Hematopoietic multipotent progenitor cell treated with erythropoietin and hydrocortisone succinate and interleukin-3 and kit ligand, for 6 days (in vitro differentiated cells): ENCODE results near the gene RASSF7.
A peak's percentile ranks its signal among the peaks of the same experiment; 100 is the strongest.
"Not testable (repeated sequence)": the region's sequence is repeated elsewhere in the genome, so short reads cannot be mapped to it uniquely, and the experiment has no call there.

Experiments
- DNase-seq: peaks from one replicate; pipeline ENCODE4 v3.0.0-alpha.2; 2015

Gene RASSF7

DNA sequence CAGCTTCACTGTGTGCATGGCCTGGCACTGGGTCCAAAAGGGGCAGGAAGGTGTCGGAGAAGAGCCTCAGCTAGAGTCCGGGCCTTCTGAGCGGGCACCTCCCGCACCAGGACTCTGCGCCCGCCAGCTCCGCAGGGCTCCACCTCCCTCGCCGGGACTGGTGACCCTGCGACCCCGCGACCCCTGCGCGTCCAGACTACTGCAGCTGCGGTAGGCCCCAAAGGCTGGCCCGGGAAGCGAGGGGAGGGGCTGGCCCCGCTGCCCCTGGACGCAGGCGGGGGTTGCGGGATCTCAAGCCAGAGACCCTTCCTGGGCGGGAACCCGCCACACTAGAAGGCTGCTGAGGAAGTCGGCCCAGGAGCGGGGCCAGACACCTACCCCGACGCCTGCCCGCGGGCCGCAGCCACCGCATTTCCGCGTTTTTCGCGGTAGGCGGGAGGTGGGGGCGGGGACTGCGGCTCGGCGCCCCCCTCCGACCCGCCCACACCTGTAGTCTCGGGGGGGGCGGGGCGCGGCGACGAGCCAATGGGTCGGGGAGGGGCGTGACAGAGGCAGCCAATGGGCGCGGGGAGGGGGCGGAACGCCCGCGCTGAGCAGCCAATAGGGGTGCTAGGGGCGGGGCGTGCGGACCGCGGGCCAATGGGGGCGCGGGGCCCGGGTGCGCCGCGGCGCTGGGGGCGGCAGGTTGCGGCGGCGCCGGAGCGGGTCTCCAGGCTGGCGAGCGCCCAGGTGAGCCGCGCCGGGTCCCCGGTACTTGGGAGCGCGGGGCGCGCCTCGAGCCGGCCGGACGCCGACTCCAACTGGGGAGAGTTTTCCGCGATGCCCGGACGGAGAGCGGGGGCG lies at the start of gene RASSF7, which contains the start of gene LMNTD2:
Gene RASSF7 (plus strand): TSS at position 666 of the 843 bp plus-strand sequence. CDS start 799 bp downstream, outside the sequence.
Gene LMNTD2 (minus strand): TSS at position 434 of the 843 bp plus-strand sequence. CDS start 22 bp downstream, at position 412.
- DNase-seq: peak; percentile 95

DNA sequence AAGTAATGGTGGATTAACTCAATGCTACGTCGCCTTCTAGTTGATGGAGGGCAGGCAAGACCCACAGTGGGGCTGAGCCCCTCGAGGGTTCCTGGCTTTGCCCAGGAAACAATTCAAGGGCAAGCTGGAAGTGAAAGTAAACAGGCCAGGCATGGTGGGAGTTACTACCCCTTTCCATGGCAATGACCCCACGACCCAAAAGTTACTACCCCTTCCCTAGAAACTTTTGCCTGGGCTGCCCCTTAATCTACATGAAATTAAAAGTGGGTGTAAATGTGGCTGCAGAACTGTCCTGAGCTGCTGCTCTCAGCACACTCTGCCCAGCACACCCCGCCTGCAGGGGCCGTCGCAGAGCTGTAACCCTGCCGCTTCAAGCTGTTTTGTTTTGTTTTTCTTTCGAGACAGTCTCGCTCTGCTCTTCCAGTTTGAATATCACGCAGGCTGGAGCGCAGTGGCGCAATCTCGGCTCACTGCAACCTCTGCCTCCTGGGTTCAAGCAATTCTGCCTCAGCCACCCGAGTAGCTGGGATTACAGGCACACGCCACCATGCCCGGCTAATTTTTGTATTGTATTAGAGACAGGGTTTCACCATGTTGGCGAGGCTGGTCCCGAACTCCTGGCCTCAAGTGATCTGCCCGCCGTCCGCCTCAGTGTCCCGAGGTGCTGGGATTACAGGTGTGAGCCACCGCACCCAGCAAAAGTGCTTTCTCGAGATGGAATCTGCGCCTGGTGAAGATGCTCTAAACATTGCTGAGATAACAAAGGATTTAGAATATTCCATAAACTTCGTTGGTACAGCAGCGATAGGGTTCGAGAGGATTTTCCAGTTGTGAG lies 47.8 kb upstream of the RASSF7 start:
- no peak for DNase-seq

- DNase-seq: no peak
Measured at GRCh38 chr11:514606-515005, 46.2 kb upstream of the RASSF7 start.

DNA sequence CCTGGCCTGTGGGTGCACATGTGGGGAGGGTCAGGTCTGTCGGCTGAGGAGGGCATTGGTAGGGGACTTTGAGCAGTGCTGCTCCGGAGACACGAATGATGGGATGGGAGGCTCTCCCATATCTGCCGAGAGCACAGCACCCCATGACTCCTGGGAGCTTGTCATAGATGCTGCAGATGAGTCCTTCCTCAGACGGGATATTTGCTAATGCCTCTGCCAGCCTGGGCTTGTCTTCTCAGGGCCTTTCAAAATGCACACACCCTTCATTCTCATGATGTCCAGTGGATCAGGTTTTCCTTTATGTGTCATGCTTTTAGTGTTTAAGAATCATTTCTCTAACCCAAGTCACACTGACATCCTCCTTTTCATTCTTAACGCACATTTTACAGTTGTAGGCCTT lies 45.6 kb upstream of the RASSF7 start:
- DNase-seq: no peak

- no peak for DNase-seq
Measured at GRCh38 chr11:516400-516799, 44.4 kb upstream of the RASSF7 start.

- DNase-seq: not testable (repeated sequence)
Measured at GRCh38 chr11:516918-517685, 43.7 kb upstream of the RASSF7 start.

- DNase-seq: peak; percentile 90
Measured at GRCh38 chr11:518463-519202, 42.1 kb upstream of the RASSF7 start.

GRCh38 chr11:520428-521176 lies 40.2 kb upstream of the RASSF7 start:
- DNase-seq: no peak

DNA sequence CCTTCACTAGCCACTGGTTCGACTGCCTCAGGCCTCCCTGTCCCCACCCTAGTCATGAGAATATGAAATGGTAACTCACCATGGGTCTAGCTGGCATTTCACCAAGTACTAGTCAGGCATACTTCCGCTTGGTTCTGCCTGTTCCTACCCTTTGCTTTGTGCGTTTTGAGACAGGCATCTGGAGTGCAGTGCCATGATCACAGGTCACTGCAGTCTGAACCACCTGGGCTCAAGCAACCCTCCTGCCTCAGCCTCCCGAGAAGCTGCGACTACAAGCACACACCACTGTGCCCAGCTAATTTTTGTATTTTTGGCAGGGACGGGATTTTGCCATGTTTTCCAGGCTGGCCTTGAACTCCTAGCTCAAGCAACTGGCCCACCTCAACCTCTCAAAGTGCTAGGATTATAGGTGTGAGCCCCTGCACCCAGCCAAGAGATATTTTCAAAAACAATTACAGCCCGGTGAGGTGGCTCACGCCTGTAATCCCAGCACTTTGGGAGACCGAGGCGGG lies 39.5 kb upstream of the RASSF7 start:
- DNase-seq: peak; percentile 22

DNA sequence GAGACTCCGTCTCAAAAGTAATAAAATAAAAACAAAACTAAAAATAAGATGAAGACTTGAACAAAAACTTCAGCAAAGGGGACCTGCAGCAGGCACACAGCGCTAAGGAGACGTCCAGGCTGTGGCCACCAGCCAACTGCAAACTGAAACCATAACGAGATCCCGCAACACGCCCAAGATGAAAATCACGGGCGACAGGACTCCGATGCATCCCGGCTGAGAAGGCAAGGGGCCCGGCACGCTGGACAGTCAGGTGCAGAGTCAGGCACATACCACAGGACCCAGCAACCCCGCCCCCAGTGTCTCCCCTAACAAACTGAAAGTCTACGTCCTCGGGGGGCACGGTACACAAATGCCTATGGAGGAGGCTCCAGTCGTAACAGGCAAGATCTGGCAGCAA lies 34.6 kb upstream of the RASSF7 start:
- DNase-seq: no peak

- DNase-seq: no peak
Measured at GRCh38 chr11:528166-528814, 32.5 kb upstream of the RASSF7 start.

GRCh38 chr11:528815-529727 lies 31.7 kb upstream of the RASSF7 start:
- DNase-seq: no peak

GRCh38 chr11:529728-530411 lies 30.9 kb upstream of the RASSF7 start:
- no peak for DNase-seq

DNA sequence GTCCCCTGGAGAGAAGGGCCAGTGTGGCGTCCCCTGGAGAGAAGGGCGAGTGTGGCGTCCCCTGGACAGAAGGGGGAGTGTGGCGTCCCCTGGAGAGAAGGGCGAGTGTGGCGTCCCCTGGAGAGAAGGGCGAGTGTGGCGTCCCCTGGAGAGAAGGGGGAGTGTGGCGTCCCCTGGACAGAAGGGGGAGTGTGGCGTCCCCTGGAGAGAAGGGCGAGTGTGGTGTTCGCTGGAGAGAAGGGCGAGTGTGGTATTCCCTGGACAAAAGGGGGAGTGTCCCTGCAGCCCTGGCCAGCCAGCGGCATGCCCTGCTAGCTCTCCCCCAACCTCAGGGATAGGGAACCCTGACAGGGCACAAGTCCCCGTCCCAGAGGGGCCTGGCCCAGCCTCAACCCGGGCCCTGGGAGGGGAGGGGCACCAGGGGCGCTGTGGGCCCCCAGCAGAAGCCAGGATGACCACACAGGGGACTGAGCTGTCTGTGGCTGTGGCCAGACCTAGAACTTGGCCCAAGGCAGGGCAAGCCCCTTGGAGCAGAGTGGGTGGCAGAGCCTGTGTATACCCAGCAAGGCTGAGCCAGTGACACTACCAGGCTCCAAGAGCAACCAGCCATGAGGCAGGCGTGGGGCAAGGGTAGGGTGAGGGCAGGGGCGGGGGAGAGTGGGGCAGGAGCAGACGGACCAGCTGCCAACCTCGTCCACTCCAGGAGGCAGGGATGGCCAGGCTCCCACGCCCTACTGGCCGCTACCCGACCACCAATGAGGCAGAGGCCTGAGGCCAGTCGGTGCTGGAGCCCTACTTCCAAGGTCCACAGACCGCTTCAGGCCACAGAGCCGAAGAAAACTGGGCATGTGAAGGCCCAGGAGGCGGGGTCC lies 29.6 kb upstream of the RASSF7 start:
- no peak for DNase-seq

- no peak for DNase-seq
Measured at GRCh38 chr11:531919-532526, 28.7 kb upstream of the RASSF7 start.

DNA sequence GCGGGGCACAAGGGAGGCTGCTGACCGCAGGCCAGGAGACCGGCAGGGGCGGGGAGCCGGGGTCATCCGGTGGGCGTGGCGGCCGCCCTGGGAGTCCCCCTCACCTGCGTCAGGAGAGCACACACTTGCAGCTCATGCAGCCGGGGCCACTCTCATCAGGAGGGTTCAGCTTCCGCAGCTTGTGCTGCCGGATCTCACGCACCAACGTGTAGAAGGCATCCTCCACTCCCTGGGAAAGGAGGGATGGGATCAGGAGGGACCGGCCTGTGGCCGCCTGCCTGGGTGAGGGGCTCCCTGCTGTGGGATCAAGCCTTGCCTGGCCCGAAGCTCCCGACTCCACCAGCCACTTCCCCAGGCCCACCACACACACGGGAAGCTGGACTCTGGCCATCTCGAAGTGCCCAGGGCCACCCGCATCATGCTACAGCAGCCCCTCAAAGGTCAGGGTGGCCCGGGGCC lies 28.2 kb upstream of the RASSF7 start:
- no peak for DNase-seq

- no peak for DNase-seq
Measured at GRCh38 chr11:532986-533585, 27.7 kb upstream of the RASSF7 start.
